ENCODE data around the gene C16orf54.

- peak; percentile 65 to 68 for TF ChIP-seq CTCF (conservative IDR thresholded peaks at IDR 0.05 in 1 of 2, IDR thresholded peaks at IDR 0.05 in 1 of 2; ENCODE audit: low read depth in 1 of 2, low read length in 2 of 2)
- TF ChIP-seq EZH2 (IDR thresholded peaks at IDR 0.05; ENCODE audit: low read length, missing control alignments): no peak
Measured at GRCh38 chr16:29710227-29711219, 35.3 kb downstream of the C16orf54 start.
